OCI-LY1 (cell line): Measurements from ENCODE around the gene AGPS.

Experiments used
- H2AFZ ChIP-seq: fragments of 200-600 bp; sonication (generic), shearing (Covaris generic); 2 replicates; pipeline ENCODE4 v1.6.0; 2014; ENCODE audit warnings: antibody characterized with exemption, mild to moderate bottlenecking, low read length
- H3F3A ChIP-seq: fragments of 200-600 bp; sonication (generic), shearing (Covaris generic); 2 replicates; pipeline ENCODE4 v1.6.0; 2014; ENCODE audit warnings: mild to moderate bottlenecking, antibody characterized with exemption, low read length, moderate library complexity; ENCODE audit not compliant: insufficient read depth
- H3K27ac ChIP-seq: fragments of 200-600 bp; sonication (generic); 2 replicates; pipeline ENCODE4 v1.5.1; 2014; ENCODE audit warnings: low read length, mixed run types, mild to moderate bottlenecking, low read depth; ENCODE audit not compliant: poor library complexity, severe bottlenecking
- H3K27me3 ChIP-seq: fragments of 200-600 bp; sonication (generic); 2 replicates; pipeline ENCODE4 v1.6.0; 2014; ENCODE audit warnings: antibody characterized with exemption, mild to moderate bottlenecking, low read length, moderate library complexity; ENCODE audit not compliant: insufficient read depth
- H3K36me3 ChIP-seq: fragments of 200-600 bp; sonication (generic); 2 replicates; pipeline ENCODE4 v1.6.1; 2014; ENCODE audit warnings: mild to moderate bottlenecking, antibody characterized with exemption, low read length, moderate library complexity, mixed read lengths; ENCODE audit not compliant: insufficient read depth
- H3K4me1 ChIP-seq: fragments of 200-600 bp; sonication (generic); 2 replicates; pipeline ENCODE4 v1.5.1; 2014; ENCODE audit warnings: mild to moderate bottlenecking, low read length, moderate library complexity; ENCODE audit not compliant: insufficient read depth, severe bottlenecking
- H3K4me2 ChIP-seq: fragments of 200-600 bp; sonication (generic), shearing (Covaris generic); 2 replicates; pipeline ENCODE4 v1.6.1; 2014; ENCODE audit warnings: low read length
- H3K4me3 ChIP-seq: fragments of 200-600 bp; sonication (generic); 2 replicates; pipeline ENCODE4 v1.5.1; 2014; ENCODE audit warnings: low read length, low read depth, mild to moderate bottlenecking, mixed read lengths; ENCODE audit not compliant: poor library complexity, severe bottlenecking
- H3K79me2 ChIP-seq: fragments of 200-600 bp; shearing (Covaris generic); 2 replicates; pipeline ENCODE4 v1.6.1; 2016; ENCODE audit warnings: mixed run types, low read length, mixed read lengths; ENCODE audit not compliant: insufficient read depth
- H3K9ac ChIP-seq: fragments of 200-600 bp; sonication (generic), shearing (Covaris generic); 2 replicates; pipeline ENCODE4 v1.6.1; 2014; ENCODE audit warnings: mild to moderate bottlenecking, low read length, mixed read lengths
- H3K9me2 ChIP-seq: fragments of 200-600 bp; sonication (generic), shearing (Covaris generic); 2 replicates; pipeline ENCODE4 v1.6.1; 2014; ENCODE audit warnings: low read depth, mild to moderate bottlenecking, low read length, mixed read lengths
- H3K9me3 ChIP-seq: fragments of 200-600 bp; shearing (Covaris generic); 2 replicates; pipeline ENCODE4 v1.6.1; 2014; ENCODE audit warnings: low read length, mixed read lengths
- H4K20me1 ChIP-seq: fragments of 200-600 bp; sonication (generic), shearing (Covaris generic); 2 replicates; pipeline ENCODE4 v1.6.0; 2016; ENCODE audit warnings: mild to moderate bottlenecking, low read length; ENCODE audit not compliant: insufficient read depth
- CTCF ChIP-seq: fragments of 200-600 bp; sonication (generic), shearing (Covaris generic); IDR thresholded peaks from 2 replicates; pipeline ENCODE4 v1.5.1; 2017; ENCODE audit warnings: mild to moderate bottlenecking, antibody characterized with exemption, low read length, moderate library complexity, mixed read lengths
- EZH2 ChIP-seq: fragments of 200-600 bp; sonication (generic), shearing (Covaris generic); IDR thresholded peaks from 2 replicates; pipeline ENCODE4 v1.8.0; 2017; ENCODE audit warnings: borderline replicate concordance, mixed run types, mild to moderate bottlenecking, antibody characterized with exemption, low read length, moderate library complexity, mixed read lengths

Gene AGPS

GRCh38 chr2:177506505-177506904 lies 113.9 kb downstream of the AGPS start:
- Histone ChIP-seq H3K27ac (no peak overlapping the region), H3K79me2 (no peaks in the 10 kb centered on the region), H3K9me2 (no peaks in the 10 kb centered on the region), H3K4me2 (no peak overlapping the region), H3K4me3 (no peak overlapping the region), H3F3A (no peaks in the 10 kb centered on the region), H3K27me3 (no peaks in the 10 kb centered on the region), H3K9me3 (no peaks in the 10 kb centered on the region), H4K20me1 (no peaks in the 10 kb centered on the region), H3K9ac (no peak overlapping the region), H3K4me1 (no peaks in the 10 kb centered on the region), H2AFZ (no peak overlapping the region), H3K36me3 (peaks cover 7% of the 10 kb centered on the region; the same call in 1 of the 2 replicates)
- TF ChIP-seq CTCF = no peak
- no peak for TF ChIP-seq EZH2

- H3K9me3 ChIP-seq = no peaks in the 10 kb centered on the region
- H4K20me1 ChIP-seq = no peaks in the 10 kb centered on the region
- H3K27me3 ChIP-seq = no peaks in the 10 kb centered on the region
- no peak overlapping the region for H2AFZ ChIP-seq
- no peak overlapping the region for H3K9ac ChIP-seq
- no peaks in the 10 kb centered on the region for H3F3A ChIP-seq
- H3K4me3 ChIP-seq = no peak overlapping the region
- no peaks in the 10 kb centered on the region for H3K79me2 ChIP-seq
- no peak overlapping the region for H3K4me2 ChIP-seq
- no peak overlapping the region for H3K27ac ChIP-seq
- H3K36me3 ChIP-seq = peaks cover 7% of the 10 kb centered on the region; the same call in 1 of the 2 replicates
- H3K9me2 ChIP-seq = no peaks in the 10 kb centered on the region
- TF ChIP-seq EZH2 (no peak), CTCF (no peak)
- no peaks in the 10 kb centered on the region for H3K4me1 ChIP-seq
Observed at GRCh38 chr2:177506998-177507397, 114.4 kb downstream of the AGPS start.

- no peaks in the 10 kb centered on the region for H3K27me3 ChIP-seq
- peaks cover 40% of the 10 kb centered on the region; the same call in 1 of the 2 replicates for H3K36me3 ChIP-seq
- TF ChIP-seq EZH2 (no peak), CTCF (no peak)
- no peak overlapping the region for H3K4me3 ChIP-seq
- no peak overlapping the region for H3K27ac ChIP-seq
- no peaks in the 10 kb centered on the region for H3F3A ChIP-seq
- no peaks in the 10 kb centered on the region for H4K20me1 ChIP-seq
- no peak overlapping the region for H2AFZ ChIP-seq
- no peaks in the 10 kb centered on the region for H3K4me1 ChIP-seq
- no peak overlapping the region for H3K9ac ChIP-seq
- no peaks in the 10 kb centered on the region for H3K9me3 ChIP-seq
- H3K79me2 ChIP-seq = no peaks in the 10 kb centered on the region
- no peaks in the 10 kb centered on the region for H3K9me2 ChIP-seq
- no peak overlapping the region for H3K4me2 ChIP-seq
Observed at GRCh38 chr2:177516824-177517544, 124.4 kb downstream of the AGPS start.
